Raji (cell line): ENCODE data around the gene SLC12A3.

ENCODE experiments used
- POLR2A ChIP-seq: IDR thresholded peaks from 2 replicates; pipeline ENCODE4 v1.6.1; 2011; ENCODE audit warnings: low read depth, low read length, control low read depth; ENCODE audit not compliant: insufficient read depth

SLC12A3 gene

GRCh38 chr16:56864960-56865359, at the start of gene SLC12A3:
Gene SLC12A3 (plus strand): TSS chr16:56865207. CDS start chr16:56865236, 29 bp downstream.
- no peak for TF ChIP-seq POLR2A

- no peak for TF ChIP-seq POLR2A
These were observed 49.3 kb upstream of the SLC12A3 start for GRCh38 chr16:56815721-56816120.

GRCh38 chr16:56817056-56817455, 48.0 kb upstream of the SLC12A3 start:
- no peak for TF ChIP-seq POLR2A

- no peak for TF ChIP-seq POLR2A
These were observed 47.1 kb upstream of the SLC12A3 start for GRCh38 chr16:56817938-56818337.

GRCh38 chr16:56823081-56823733, 41.8 kb upstream of the SLC12A3 start:
- TF ChIP-seq POLR2A, result no peak

GRCh38 chr16:56824331-56824730, 40.7 kb upstream of the SLC12A3 start:
- TF ChIP-seq POLR2A, result no peak

GRCh38 chr16:56824804-56825203, 40.2 kb upstream of the SLC12A3 start:
- TF ChIP-seq POLR2A, result no peak

- no peak for TF ChIP-seq POLR2A
These were observed 39.2 kb upstream of the SLC12A3 start for GRCh38 chr16:56825826-56826225.

- TF ChIP-seq POLR2A, result no peak
These were observed 36.4 kb upstream of the SLC12A3 start for GRCh38 chr16:56828647-56829046.

- no peak for TF ChIP-seq POLR2A
These were observed 34.3 kb upstream of the SLC12A3 start for GRCh38 chr16:56830669-56831068.

GRCh38 chr16:56832768-56833167, 32.2 kb upstream of the SLC12A3 start:
- no peak for TF ChIP-seq POLR2A

GRCh38 chr16:56833243-56833970, 31.6 kb upstream of the SLC12A3 start:
- no peak for TF ChIP-seq POLR2A

GRCh38 chr16:56835320-56835719, 29.7 kb upstream of the SLC12A3 start:
- TF ChIP-seq POLR2A, result no peak

GRCh38 chr16:56836410-56837230, 28.4 kb upstream of the SLC12A3 start:
- TF ChIP-seq POLR2A, result no peak

GRCh38 chr16:56838622-56839337, 26.2 kb upstream of the SLC12A3 start:
- TF ChIP-seq POLR2A, result no peak
